Endothelial cell of hepatic sinusoid (primary cell): Measurements from ENCODE around the gene CCDC136.

Experiments
- in situ Hi-C: cut with HindIII; loops from 2 replicates; pipeline ENCODE4 v1.10.0; 2017; ENCODE audit warnings: low sequenced_read_pairs

The CCDC136 gene

GRCh38 chr7:128775744-128776474 is 15.9 kb upstream of the CCDC136 start, which contains the start of gene OPN1SW:
TSS of gene OPN1SW (minus strand) at chr7:128775794. CDS start at chr7:128775781, 13 bp downstream.
- in situ Hi-C loops = no loop called here

- in situ Hi-C loops = no loop called here
Measured at GRCh38 chr7:128777156-128778123, 14.3 kb upstream of the CCDC136 start.

GRCh38 chr7:128778946-128779345 is 12.8 kb upstream of the CCDC136 start:
- in situ Hi-C loops = no loop called here

GRCh38 chr7:128781126-128781525 is 10.6 kb upstream of the CCDC136 start:
- in situ Hi-C loops = no loop called here

- in situ Hi-C loops = no loop called here
Measured at GRCh38 chr7:128781851-128782250, 9.9 kb upstream of the CCDC136 start.

- in situ Hi-C loops = no loop called here
Measured at GRCh38 chr7:128783143-128783861, 8.5 kb upstream of the CCDC136 start.

GRCh38 chr7:128785738-128786137 is 6.0 kb upstream of the CCDC136 start:
- in situ Hi-C loops = no loop called here

GRCh38 chr7:128788446-128789412 is 3.0 kb upstream of the CCDC136 start:
- in situ Hi-C loops = no loop called here

GRCh38 chr7:128790315-128791041 is 1.3 kb upstream of the CCDC136 start:
- in situ Hi-C loops = no loop called here

- in situ Hi-C loops = no loop called here
Measured at GRCh38 chr7:128791972-128792327, 182 bp downstream of the CCDC136 start.

- in situ Hi-C loops = no loop called here
Measured at GRCh38 chr7:128792471-128793180, 858 bp downstream of the CCDC136 start.

- in situ Hi-C loops = no loop called here
Measured at GRCh38 chr7:128793181-128793547, 1.4 kb downstream of the CCDC136 start.

- in situ Hi-C loops = no loop called here
Measured at GRCh38 chr7:128794020-128794419, 2.3 kb downstream of the CCDC136 start.

GRCh38 chr7:128794436-128794835 is 2.7 kb downstream of the CCDC136 start:
- in situ Hi-C loops = no loop called here

GRCh38 chr7:128795129-128795528 is 3.4 kb downstream of the CCDC136 start:
- in situ Hi-C loops = no loop called here

- in situ Hi-C loops = no loop called here
Measured at GRCh38 chr7:128796327-128796726, 4.6 kb downstream of the CCDC136 start.

- in situ Hi-C loops = no loop called here
Measured at GRCh38 chr7:128799451-128799850, 7.7 kb downstream of the CCDC136 start.

- in situ Hi-C loops = no loop called here
Measured at GRCh38 chr7:128800567-128800966, 8.8 kb downstream of the CCDC136 start.

- in situ Hi-C loops = no loop called here
Measured at GRCh38 chr7:128801003-128801402, 9.2 kb downstream of the CCDC136 start.
